HG02973 (cell line): ENCODE data around the gene ETS1.

Experiments
- ATAC-seq: cut with Tn5 transposase; IDR thresholded peaks from one replicate; pipeline ENCODE4 v1.9.1; 2021; ENCODE audit warnings: moderate library complexity; ENCODE audit not compliant: unreplicated experiment

The ETS1 gene

DNA sequence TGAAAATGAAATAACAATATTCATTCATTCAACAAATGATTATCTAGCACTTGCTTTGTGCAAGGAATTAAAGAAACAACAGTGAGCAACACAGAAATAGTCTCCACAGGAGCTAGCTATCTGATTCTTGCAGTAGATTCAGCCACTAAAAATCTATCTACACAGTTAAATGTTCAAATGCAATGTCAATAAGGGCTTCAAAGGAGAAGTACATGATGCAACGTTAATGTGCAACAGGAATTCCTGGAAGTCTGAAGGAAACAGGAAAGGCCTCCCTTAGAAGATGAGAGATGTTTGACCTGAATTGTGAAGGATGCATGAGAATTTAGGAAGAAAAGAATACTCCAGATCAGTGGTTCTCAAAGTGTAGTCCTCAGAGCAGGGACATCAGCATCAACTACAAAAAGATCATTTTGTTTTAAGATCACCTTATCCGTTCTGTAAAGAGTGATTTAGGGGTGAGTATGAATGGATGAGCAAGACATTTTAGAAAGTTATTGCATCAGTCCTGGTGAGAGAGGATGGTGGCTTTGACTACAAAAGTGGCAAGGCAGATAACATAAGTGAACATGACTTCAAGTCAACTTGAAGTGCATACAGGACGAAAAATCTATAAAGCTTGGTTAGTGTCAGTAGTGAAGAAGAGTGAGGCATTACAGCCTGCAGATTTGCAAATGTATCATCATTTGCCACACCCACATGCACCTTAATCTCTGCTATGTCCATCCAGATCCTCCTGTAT lies 96.0 kb downstream of the ETS1 start:
- ATAC-seq = no peak

DNA sequence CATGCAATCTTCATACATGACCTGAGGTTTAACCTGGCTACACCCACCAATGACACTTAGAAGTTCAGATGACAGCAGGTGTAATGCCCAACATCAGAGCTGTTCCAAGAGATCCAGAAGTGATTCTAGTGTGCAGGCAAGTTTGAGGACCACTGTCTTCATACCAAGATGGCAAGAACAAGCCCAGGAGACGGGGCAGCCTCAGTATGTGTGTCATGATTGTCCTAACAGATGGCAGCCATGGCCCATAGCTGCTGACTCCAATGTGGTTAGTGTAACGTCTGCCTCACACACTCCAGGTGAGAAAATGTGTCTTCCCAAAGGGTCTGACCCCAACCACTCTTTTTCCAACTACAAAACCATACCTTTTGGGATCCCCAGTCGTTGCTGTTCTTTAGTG lies 97.3 kb downstream of the ETS1 start:
- no peak for ATAC-seq

GRCh38 chr11:128488471-128488870 lies 98.9 kb downstream of the ETS1 start:
- no peak for ATAC-seq

- no peak for ATAC-seq
These were observed 99.4 kb downstream of the ETS1 start for GRCh38 chr11:128487978-128488377.

DNA sequence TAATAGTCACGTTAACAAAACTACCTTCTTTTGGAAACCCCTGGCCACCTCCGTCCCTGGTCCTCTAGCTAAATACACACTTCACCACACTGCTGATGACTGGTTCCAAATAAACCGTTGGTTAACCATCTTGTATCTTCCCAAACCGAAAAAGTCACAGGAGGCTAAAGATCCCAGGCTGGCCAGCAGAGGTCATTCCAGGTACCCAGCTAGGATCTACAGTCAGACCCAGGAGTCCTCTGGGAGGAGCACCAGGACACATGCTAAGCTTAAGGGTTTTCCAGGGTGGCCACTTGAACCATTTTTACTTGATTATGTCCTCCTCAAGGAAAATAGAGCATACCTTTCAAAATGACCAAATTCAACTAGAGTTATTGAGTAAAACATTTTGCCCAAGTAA lies 103.2 kb downstream of the ETS1 start:
- ATAC-seq = no peak

DNA sequence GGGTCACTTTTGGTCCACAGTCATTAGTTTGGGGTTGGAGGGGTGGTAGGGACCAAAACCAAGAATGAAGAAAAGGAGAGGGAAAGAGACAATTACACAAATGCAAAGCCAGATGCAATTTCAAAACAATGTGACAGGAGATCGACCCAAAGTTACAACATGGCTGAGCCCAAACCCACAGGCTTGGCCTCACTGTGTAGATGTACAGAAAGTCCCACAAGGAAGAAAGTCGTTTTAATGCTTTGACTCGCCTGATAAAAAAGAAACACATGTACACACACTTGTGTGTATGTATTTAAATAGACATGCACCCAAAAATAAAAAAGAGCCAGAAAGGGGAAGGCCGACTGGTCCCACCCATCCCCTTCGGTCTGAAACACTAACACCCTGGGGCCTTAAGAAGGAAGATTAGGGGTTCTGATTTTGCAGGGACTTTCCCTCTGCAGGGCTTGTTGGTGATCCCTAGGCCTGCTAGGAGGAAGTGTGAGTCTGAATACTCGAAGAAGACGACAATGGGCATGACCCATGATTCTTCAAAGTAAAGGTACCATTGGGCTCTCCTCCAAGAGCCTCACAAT lies 104.1 kb downstream of the ETS1 start:
- peak; percentile 55 for ATAC-seq

DNA sequence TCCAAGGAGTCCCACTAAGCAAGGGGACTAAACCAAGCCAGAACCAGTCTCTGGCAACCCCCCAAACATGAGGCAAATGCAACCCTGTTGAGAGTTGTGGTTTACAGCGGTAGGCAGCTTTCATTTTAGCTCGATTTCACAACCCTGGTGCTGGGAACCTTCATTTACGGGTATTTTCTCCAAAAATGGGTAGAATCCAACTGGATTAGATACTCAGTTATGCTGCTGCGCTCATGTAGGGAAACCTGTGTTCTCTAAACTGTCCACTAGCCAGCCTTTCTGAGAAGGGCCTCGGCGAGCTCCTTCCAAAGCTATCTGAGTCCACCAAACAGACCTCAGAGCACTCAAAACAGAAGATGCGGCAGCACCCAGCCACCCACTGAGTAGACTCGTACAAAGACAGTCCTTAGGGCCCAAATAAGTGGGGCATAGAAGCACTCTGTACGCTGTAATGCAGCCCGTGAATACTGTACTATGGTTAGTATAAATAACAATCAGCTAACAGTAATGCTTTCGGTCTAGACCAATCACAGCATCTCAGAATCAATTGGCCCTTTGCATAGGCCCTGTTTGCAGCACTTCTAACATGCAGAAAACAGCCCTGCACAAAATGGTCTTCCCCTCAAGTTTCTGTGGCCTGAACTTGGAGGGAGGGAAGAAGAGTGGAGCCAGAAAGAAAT lies 104.7 kb downstream of the ETS1 start:
- peak; percentile 47 for ATAC-seq

DNA sequence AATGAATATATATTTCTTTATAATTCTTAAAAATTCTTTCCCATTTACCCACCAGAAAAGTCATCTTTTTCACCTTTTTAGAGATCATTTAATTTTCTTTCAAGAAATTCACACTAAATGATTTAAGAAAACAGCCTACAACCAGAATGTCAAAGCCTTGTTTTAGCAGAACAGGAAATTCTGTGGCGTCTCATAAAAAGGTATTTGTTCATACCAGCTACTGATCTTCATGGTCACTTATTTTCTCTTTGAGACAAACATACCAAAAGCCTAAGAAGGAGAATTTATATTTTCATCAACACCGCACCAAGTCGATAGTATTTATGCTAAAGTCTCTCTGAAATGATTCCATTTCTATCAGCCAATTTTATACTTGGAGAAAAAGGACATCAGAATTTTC lies 105.3 kb downstream of the ETS1 start:
- ATAC-seq = no peak

DNA sequence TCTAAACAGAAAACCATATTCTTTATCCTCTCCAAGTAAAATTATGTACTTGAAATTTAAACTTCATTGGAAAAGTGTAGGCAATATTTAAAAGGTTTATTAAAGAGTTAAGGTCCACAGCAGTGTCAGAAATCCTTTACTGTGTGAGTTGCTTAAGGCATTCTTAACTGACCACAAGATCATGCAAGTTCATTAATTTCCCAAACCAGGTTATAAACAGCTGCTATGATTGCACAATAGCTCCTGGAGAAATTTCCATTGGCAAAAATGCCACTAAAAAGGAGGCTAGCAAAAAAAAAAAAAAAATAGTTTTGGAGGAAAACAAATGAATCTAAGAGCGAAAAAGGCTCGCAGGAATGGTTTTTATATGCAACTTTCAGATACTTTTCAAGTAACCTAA lies 106.2 kb downstream of the ETS1 start:
- ATAC-seq = no peak

DNA sequence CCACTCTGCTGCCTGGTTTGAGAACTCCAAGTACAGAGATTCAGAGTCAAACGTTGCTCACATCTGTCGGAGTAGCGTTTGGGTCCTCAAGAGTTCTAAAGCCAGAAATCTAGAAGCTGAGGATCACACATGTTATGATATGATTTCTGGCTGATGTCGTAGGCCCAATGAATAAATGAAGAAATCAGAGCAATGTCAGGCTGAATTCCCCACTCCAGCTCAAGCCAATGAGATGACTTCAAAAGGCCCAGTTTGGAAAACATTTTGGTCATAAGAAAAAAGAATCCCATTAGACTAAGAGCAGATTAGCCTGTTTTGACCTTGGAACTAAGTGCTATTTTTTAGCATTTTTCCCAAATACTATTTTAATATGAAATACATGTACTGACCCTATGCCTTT lies 106.7 kb downstream of the ETS1 start:
- ATAC-seq = no peak

- no peak for ATAC-seq
These were observed 107.3 kb downstream of the ETS1 start for GRCh38 chr11:128480066-128480465.

DNA sequence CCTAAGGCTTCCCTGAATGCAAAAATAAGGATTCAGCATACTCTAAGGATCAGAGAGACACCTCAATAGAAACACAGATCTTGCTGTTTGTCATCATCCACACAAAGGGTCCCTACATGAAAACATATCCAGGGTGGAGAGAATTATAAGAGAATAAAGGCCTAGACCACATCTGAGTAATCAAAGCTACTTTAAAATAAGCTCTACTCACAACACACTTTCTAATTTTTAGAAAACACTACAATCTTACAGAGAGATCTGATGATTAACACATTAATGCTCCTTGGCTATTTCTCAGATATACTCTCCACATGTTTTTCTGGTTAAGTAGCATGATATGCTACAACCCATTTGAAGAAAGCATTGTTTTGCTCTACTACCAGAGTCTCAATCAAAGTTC lies 108.2 kb downstream of the ETS1 start:
- ATAC-seq = no peak

DNA sequence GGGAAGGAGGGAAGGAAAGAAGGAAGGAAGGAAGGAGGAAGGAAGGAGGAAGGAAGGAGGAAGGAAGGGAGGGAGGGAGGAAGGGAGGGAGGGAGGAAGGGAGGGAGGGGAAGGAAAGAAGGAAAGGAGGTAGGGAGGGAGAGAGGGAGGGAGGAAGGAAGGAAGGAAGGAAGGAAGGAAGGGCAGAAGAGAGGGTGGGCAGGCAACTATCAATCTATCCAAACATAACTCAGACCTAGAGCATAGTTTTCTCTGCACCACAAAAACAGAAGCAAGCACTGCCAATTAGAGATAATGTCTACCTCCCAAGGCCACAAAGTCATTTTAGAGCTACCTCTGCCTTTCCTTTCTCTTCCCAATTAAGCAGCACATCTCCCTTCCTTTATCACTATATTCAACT lies 109.1 kb downstream of the ETS1 start:
- ATAC-seq = no peak

DNA sequence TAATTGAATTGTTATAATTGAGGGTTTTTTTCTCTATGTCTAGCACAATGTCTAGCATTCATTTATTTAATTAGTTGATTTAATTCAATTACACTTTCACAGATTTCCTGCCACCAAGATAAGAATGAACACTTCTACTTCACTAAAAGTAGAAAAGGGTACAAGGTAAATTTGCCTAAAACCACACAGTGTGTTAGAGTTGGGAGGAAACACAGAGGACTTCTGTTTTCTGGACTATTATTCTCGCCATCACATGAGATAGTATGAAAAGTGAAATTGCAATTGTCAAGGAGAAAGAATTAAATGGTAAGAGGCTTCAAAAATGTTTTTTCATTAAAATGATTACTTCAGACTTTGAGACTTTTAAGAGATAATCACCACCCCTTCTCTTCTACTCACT lies 109.5 kb downstream of the ETS1 start:
- no peak for ATAC-seq

- no peak for ATAC-seq
These were observed 110.1 kb downstream of the ETS1 start for GRCh38 chr11:128477278-128477677.

DNA sequence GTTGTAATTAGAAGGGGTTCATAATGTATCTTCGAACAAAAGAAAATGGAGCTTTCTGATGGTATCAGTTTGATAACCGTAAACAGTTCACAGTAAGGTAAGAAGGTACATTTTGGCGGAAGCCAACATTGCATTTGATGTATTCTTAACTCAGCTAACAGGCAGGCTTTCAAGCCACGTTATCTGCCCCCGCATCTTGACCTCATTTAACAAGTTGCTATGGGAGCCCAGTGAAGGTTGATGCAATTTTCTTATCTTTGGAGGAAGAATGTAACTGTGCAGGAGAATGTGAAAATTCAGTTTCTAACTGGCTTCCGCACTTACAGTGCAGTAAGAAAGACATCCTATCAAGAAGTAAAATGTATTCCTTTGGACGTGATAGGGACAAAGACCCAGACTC lies 110.6 kb downstream of the ETS1 start:
- ATAC-seq = no peak

- no peak for ATAC-seq
These were observed 111.3 kb downstream of the ETS1 start for GRCh38 chr11:128476049-128476448.

GRCh38 chr11:128474036-128474874 lies 113.1 kb downstream of the ETS1 start:
- ATAC-seq = no peak

GRCh38 chr11:128473636-128474035 lies 113.7 kb downstream of the ETS1 start:
- ATAC-seq = no peak

DNA sequence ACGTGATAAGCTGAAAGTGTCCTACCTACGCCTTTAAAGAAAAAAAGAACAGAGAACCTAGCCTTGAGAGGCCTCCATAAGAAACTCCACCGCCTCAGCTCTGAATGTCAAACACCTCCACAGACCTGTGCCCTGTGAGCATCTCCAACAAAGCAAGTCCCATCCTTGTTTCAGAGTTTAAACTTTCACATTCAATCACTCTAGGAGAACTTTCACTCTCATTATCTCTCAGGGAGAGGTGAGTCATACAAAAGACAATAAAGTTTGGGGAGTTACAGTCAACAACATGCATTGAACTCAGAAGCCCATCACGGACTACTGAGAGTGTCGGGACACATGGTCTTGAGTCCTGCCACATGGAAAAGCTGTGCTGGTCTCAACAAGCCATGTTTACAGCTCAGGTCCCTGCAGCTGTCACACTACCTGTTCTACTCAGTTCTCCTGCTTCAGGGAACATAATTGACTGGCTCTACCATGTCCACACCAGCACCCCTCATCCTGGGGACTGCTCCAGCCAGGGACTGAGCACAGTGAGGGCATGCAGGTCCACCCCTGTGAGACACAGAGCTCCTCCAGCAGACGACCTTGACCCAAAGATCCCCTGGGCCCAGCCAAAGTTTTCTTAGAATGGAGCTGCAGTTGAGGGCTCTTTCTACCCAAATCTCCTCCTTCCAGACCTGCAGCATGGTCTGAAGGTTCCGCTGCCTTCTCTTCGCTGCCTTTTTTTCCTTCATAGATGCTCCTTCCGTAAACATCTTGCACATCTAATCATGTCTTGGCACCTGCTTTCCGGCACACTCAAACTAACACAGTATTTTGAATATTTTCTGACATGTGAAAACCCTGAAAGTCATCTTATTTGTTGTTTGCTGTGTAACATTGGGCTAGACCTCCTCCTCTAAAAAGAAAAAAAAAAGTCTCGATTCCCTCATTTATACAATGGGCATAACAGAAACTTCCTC lies 114.9 kb downstream of the ETS1 start:
- ATAC-seq = peak; percentile 53
